ENCODE data around the gene FBXL2.

The FBXL2 gene

GRCh38 chr3:33317963-33318709 is 40.9 kb downstream of the FBXL2 start:
- DNase-seq = no peak

- DNase-seq = peak in 1 of 2 experiments; percentile 1
Measured at GRCh38 chr3:33318710-33319380, 41.6 kb downstream of the FBXL2 start.

DNA sequence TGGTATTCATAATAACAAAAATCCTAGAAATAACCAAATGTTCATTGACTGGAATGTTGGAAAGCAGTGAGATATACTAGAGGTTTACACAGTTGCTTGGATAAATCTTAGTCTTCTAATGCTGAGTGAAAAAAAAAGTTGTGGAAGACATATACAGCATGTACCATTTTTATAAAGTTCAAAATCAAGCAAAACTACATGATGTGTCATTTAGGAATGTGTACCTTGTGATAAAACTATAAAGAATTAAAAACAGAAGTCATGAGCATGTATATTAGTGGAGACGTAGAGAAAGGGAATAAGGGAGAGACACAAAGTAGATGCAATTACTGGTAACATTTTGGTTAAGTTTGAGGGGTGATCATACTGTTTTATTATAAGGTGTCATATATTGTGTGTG is 45.2 kb downstream of the FBXL2 start:
- no peak for DNase-seq

GRCh38 chr3:33331414-33331813 is 54.2 kb downstream of the FBXL2 start:
- no peak for DNase-seq

DNA sequence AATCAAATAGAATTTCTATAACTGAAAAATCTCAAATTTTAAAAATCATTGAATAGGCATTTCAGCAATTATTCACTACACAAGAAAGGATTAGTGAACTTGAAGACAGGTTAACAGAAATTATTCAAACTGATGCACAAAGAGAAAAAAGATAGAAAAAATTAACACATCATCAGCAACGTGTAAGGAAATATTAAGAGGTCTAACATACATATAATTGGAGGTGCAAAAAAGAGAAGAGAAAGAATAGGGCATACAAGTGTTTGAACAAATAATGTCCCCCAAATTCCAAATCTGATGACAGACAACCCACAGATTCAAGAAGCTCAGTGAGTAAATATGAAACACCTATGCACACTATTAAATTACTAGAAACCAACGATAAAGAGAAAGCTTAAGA is 57.1 kb downstream of the FBXL2 start:
- no peak for DNase-seq

DNA sequence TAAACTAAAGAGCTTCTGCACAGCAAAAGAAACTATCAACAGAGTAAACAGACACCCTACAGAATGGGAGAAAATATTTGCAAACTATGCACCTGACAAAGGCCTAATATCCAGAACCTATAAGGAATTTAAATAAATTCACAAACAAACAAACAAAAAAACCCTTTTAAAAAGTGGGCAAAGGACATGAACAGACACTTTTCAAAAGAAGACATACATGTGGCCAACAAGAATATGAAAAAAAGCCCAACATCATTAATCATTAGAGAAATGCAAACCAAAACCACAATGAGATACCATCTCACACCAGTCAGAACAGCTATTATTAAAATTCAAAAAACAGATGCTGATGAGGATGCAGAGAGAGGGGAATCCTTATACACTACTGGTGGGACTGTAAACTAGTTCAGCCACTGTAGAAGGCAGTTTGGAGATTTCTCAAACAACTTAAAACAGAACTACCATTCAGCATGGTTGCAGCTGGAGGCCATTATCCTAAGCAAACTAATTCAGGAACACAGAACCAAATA is 61.8 kb downstream of the FBXL2 start:
- DNase-seq = peak in 1 of 2 experiments; percentile 3

GRCh38 chr3:33339758-33340157 is 62.5 kb downstream of the FBXL2 start:
- no peak for DNase-seq

- DNase-seq = no peak
Measured at GRCh38 chr3:33355611-33356010, 78.4 kb downstream of the FBXL2 start.

DNA sequence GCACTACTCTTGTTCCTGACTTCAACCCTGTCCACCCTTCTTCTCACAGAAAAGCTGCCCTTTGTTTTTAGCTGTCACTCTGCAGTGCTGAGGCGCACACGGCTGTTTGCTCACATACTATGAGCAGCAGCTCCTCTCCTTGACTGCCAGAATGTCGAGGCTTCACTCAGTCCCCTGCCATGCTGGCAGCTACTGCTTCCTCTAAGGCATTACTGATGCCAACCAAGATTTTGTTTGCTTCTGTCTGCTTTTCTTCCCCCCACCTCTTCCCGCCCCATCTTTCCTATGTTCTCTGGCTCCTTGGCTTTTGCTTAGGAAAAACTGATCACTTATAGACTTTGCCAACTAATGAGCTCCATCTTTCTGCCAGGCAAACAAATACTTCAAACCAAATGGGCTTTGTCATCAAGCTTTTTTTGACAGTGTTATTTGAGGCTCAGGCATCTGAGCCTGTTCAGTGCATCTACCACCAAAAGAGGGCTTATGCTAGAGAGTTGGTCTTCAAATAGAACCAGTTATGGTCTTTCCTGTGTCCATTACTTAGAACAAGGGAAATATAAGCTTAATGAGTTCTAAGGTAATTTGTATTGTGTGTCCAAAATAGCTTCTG is 81.0 kb downstream of the FBXL2 start:
- no peak for DNase-seq

- DNase-seq = no peak
Measured at GRCh38 chr3:33360136-33360825, 83.0 kb downstream of the FBXL2 start.

DNA sequence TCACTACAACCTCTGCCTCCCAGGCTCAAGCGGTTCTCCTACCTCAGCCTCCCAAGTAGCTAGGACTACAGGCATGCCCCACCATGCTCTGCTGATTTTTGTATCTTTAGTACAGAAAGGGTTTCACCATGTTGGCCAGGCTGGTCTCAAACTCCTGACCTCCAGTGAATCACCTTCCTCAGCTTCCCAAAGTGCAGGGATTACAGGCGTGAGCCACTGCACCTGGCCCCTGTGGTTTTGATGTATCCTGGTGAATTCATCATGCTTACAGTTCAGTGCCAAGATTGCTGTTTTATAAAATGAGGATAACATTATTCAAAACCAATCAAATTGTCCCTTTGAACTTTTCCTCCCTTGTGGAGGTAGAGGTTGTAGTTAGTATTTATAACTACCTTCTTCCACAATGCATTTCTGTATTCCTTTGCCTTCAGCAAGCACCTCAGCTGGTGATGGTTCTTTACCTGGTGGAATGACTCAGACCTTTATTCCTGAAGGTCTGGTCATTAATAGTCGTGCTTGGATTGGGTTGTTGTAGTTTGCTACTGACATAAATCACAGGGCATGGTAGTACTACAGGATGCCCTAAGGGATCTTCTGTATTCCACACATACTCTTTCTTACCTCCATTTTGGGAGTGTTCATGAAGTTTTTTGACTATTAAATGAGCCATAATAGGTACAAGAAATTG is 86.0 kb downstream of the FBXL2 start:
- no peak for DNase-seq

- DNase-seq = no peak
Measured at GRCh38 chr3:33364060-33364459, 86.8 kb downstream of the FBXL2 start.

GRCh38 chr3:33364531-33365128 is 87.4 kb downstream of the FBXL2 start:
- DNase-seq = peak in 1 of 2 experiments; percentile 7

GRCh38 chr3:33372218-33373081 is 95.2 kb downstream of the FBXL2 start:
- peak in 1 of 2 experiments; percentile 72 for DNase-seq

DNA sequence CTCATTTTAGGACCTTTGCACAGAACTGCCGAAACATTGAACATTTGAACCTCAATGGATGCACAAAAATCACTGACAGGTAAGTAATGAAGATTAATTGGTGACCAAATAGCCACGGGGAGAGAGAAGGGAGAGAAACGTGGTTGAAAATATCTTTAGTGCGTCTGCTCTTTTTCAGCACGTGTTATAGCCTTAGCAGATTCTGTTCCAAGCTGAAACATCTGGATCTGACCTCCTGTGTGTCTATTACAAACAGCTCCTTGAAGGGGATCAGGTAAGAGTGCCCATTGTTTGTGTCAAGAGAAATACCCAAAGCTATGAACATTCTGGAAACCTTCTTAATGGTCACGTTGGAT is 95.8 kb downstream of the FBXL2 start:
- no peak for DNase-seq

- no peak for DNase-seq
Measured at GRCh38 chr3:33377489-33377888, 100.2 kb downstream of the FBXL2 start.

- no peak for DNase-seq
Measured at GRCh38 chr3:33377931-33378330, 100.7 kb downstream of the FBXL2 start.

DNA sequence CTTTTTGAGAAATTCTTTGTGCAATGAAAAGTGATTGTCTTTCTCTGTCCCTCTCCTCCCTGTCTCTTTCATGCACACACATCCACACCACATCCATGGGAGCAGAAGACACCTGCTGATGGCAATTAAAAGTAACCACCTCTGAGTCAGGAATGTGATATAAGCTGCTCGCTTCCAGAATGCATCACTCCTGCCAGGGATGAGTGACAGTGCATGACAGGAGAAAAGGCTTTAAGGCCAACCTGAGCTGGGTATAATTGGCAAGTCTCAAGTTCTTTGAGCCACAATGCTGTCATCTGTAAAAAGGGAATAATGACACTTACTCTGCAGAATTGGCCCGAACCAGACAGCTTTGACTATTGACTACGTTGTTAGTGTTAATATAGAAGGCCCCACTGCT is 103.4 kb downstream of the FBXL2 start:
- DNase-seq = no peak

- no peak for DNase-seq
Measured at GRCh38 chr3:33383951-33384350, 106.7 kb downstream of the FBXL2 start.

- DNase-seq = no peak
Measured at GRCh38 chr3:33385423-33385822, 108.2 kb downstream of the FBXL2 start.

- no peak for DNase-seq
Measured at GRCh38 chr3:33386631-33387030, 109.4 kb downstream of the FBXL2 start.

Data from NCI-H526 (cell line).